ENCODE data around the gene RELA.

RELA gene

GRCh38 chr11:65617136-65617850, 45.4 kb downstream of the RELA start:
- Histone ChIP-seq H4K8ac (ENCODE audit: low read depth, low read length) (no peak overlapping the region), H3K4me2 (ENCODE audit: low read length) (no peak overlapping the region), H3K23ac (ENCODE audit: low read length) (no peak overlapping the region), H2BK5ac (ENCODE audit: low read length) (no peak overlapping the region), H3K79me1 (ENCODE audit: low read length) (peaks cover 24% of the 10 kb centered on the region), H3K9ac (ENCODE audit: low read length) (peak overlapping the region; percentile 90), H3K4ac (ENCODE audit: low read depth, low read length) (no peak overlapping the region), H3K4me3 (ENCODE audit: low read length) (no peak overlapping the region), H3K27ac (ENCODE audit: low read depth, low read length) (no peak overlapping the region), H3K56ac (ENCODE audit: low read length) (no peak overlapping the region), H3K18ac (ENCODE audit: low read length) (no peak overlapping the region), H4K5ac (ENCODE audit: low read length) (no peak overlapping the region), H2AK5ac (ENCODE audit: low read length) (no peak overlapping the region), H3K79me2 (ENCODE audit: control insufficient read depth, insufficient read depth, low read length) (peaks cover 21% of the 10 kb centered on the region), H3K27me3 (ENCODE audit: insufficient read depth, low read length, poor library complexity) (no peaks in the 10 kb centered on the region), H2BK120ac (ENCODE audit: low read depth, low read length) (no peak overlapping the region), H3K4me1 (ENCODE audit: control insufficient read depth, low read depth, low read length) (peaks cover 9% of the 10 kb centered on the region), H3K36me3 (ENCODE audit: control insufficient read depth, insufficient read depth, low read length) (peaks cover 5% of the 10 kb centered on the region), H2BK15ac (replicated peaks; ENCODE audit: low read depth) (no peak overlapping the region)
- DNase-seq = no peak
- no CpG with 5 or more reads among the region's 17 CpGs for WGBS (ENCODE audit: extremely low coverage, insufficient coverage, low lambda C conversion rate)

GRCh38 chr11:65616575-65617001, 46.1 kb downstream of the RELA start:
- Histone ChIP-seq H3K4me2 (ENCODE audit: low read length) (peak overlapping the region; percentile 95), H3K18ac (ENCODE audit: low read length) (no peak overlapping the region), H3K4me3 (ENCODE audit: low read length) (peak overlapping the region; percentile 82), H2AK5ac (ENCODE audit: low read length) (no peak overlapping the region), H3K56ac (ENCODE audit: low read length) (peak overlapping the region; percentile 96), H3K36me3 (ENCODE audit: control insufficient read depth, insufficient read depth, low read length) (peaks cover 5% of the 10 kb centered on the region), H4K8ac (ENCODE audit: low read depth, low read length) (no peak overlapping the region), H3K23ac (ENCODE audit: low read length) (no peak overlapping the region), H2BK5ac (ENCODE audit: low read length) (no peak overlapping the region), H3K27me3 (ENCODE audit: insufficient read depth, low read length, poor library complexity) (no peaks in the 10 kb centered on the region), H3K79me1 (ENCODE audit: low read length) (peaks cover 26% of the 10 kb centered on the region), H3K27ac (ENCODE audit: low read depth, low read length) (no peak overlapping the region), H3K4me1 (ENCODE audit: control insufficient read depth, low read depth, low read length) (peaks cover 11% of the 10 kb centered on the region), H3K9ac (ENCODE audit: low read length) (peak overlapping the region; percentile 90), H2BK120ac (ENCODE audit: low read depth, low read length) (no peak overlapping the region), H3K79me2 (ENCODE audit: control insufficient read depth, insufficient read depth, low read length) (peaks cover 21% of the 10 kb centered on the region), H4K5ac (ENCODE audit: low read length) (no peak overlapping the region), H2BK15ac (replicated peaks; ENCODE audit: low read depth) (no peak overlapping the region), H3K4ac (ENCODE audit: low read depth, low read length) (no peak overlapping the region)
- no peak for DNase-seq
- WGBS (ENCODE audit: extremely low coverage, insufficient coverage, low lambda C conversion rate) = no CpG with 5 or more reads among the region's 10 CpGs

GRCh38 chr11:65615950-65616574, 46.7 kb downstream of the RELA start:
- no peak overlapping the region for H3K23ac ChIP-seq (ENCODE audit: low read length)
- H3K36me3 ChIP-seq (ENCODE audit: control insufficient read depth, insufficient read depth, low read length) = peaks cover 5% of the 10 kb centered on the region
- H3K56ac ChIP-seq (ENCODE audit: low read length) = peak overlapping the region; percentile 96
- H4K8ac ChIP-seq (ENCODE audit: low read depth, low read length) = no peak overlapping the region
- no peak overlapping the region for H2BK15ac ChIP-seq (replicated peaks; ENCODE audit: low read depth)
- H3K4ac ChIP-seq (ENCODE audit: low read depth, low read length) = peak overlapping the region; percentile 48
- WGBS (ENCODE audit: extremely low coverage, insufficient coverage, low lambda C conversion rate) = no CpG with 5 or more reads among the region's 50 CpGs
- H3K4me2 ChIP-seq (ENCODE audit: low read length) = peak overlapping the region; percentile 95
- H3K79me1 ChIP-seq (ENCODE audit: low read length) = peaks cover 26% of the 10 kb centered on the region
- H2BK5ac ChIP-seq (ENCODE audit: low read length) = no peak overlapping the region
- peaks cover 21% of the 10 kb centered on the region for H3K79me2 ChIP-seq (ENCODE audit: control insufficient read depth, insufficient read depth, low read length)
- peak; percentile 39 for DNase-seq
- no peak overlapping the region for H2AK5ac ChIP-seq (ENCODE audit: low read length)
- peaks cover 11% of the 10 kb centered on the region for H3K4me1 ChIP-seq (ENCODE audit: control insufficient read depth, low read depth, low read length)
- H3K4me3 ChIP-seq (ENCODE audit: low read length) = peak overlapping the region; percentile 82
- H4K5ac ChIP-seq (ENCODE audit: low read length) = no peak overlapping the region
- peak overlapping the region; percentile 44 for H3K18ac ChIP-seq (ENCODE audit: low read length)
- no peaks in the 10 kb centered on the region for H3K27me3 ChIP-seq (ENCODE audit: insufficient read depth, low read length, poor library complexity)
- H2BK120ac ChIP-seq (ENCODE audit: low read depth, low read length) = no peak overlapping the region
- H3K27ac ChIP-seq (ENCODE audit: low read depth, low read length) = peak overlapping the region; percentile 80
- H3K9ac ChIP-seq (ENCODE audit: low read length) = peak overlapping the region; percentile 90

- H3K79me2 ChIP-seq (ENCODE audit: control insufficient read depth, insufficient read depth, low read length) = peaks cover 21% of the 10 kb centered on the region
- H3K4me1 ChIP-seq (ENCODE audit: control insufficient read depth, low read depth, low read length) = peaks cover 11% of the 10 kb centered on the region
- peak within 1 kb of the TSS; percentile 80 for H3K27ac ChIP-seq (ENCODE audit: low read depth, low read length)
- no CpG with 5 or more reads among the region's 55 CpGs for WGBS (ENCODE audit: extremely low coverage, insufficient coverage, low lambda C conversion rate)
- H3K56ac ChIP-seq (ENCODE audit: low read length) = peak within 1 kb of the TSS; percentile 97
- peak within 1 kb of the TSS; percentile 97 for H3K4me2 ChIP-seq (ENCODE audit: low read length)
- no peak within 1 kb of the TSS for H2BK120ac ChIP-seq (ENCODE audit: low read depth, low read length)
- peak within 1 kb of the TSS; percentile 44 for H3K18ac ChIP-seq (ENCODE audit: low read length)
- H3K23ac ChIP-seq (ENCODE audit: low read length) = no peak within 1 kb of the TSS
- H4K5ac ChIP-seq (ENCODE audit: low read length) = no peak within 1 kb of the TSS
- H3K4ac ChIP-seq (ENCODE audit: low read depth, low read length) = peak within 1 kb of the TSS; percentile 48
- no peak within 1 kb of the TSS for H2BK15ac ChIP-seq (replicated peaks; ENCODE audit: low read depth)
- peak; percentile 100 for DNase-seq
- peak within 1 kb of the TSS; percentile 97 for H3K9ac ChIP-seq (ENCODE audit: low read length)
- H3K36me3 ChIP-seq (ENCODE audit: control insufficient read depth, insufficient read depth, low read length) = peaks cover 5% of the 10 kb centered on the region
- no peak within 1 kb of the TSS for H2BK5ac ChIP-seq (ENCODE audit: low read length)
- H3K27me3 ChIP-seq (ENCODE audit: insufficient read depth, low read length, poor library complexity) = no peaks in the 10 kb centered on the region
- no peak within 1 kb of the TSS for H2AK5ac ChIP-seq (ENCODE audit: low read length)
- H3K4me3 ChIP-seq (ENCODE audit: low read length) = peak within 1 kb of the TSS; percentile 82
- no peak within 1 kb of the TSS for H4K8ac ChIP-seq (ENCODE audit: low read depth, low read length)
- peaks cover 26% of the 10 kb centered on the region for H3K79me1 ChIP-seq (ENCODE audit: low read length)
These were observed 47.3 kb downstream of the RELA start, which contains the start of gene PCNX3 for GRCh38 chr11:65615229-65615949. TSS of gene PCNX3 (plus strand) at chr11:65615776. CDS start at chr11:65616312, 536 bp downstream.

GRCh38 chr11:65613091-65613928, 49.4 kb downstream of the RELA start:
- Histone ChIP-seq H2BK5ac (ENCODE audit: low read length) (no peak overlapping the region), H3K4me1 (ENCODE audit: control insufficient read depth, low read depth, low read length) (peaks cover 11% of the 10 kb centered on the region), H3K36me3 (ENCODE audit: control insufficient read depth, insufficient read depth, low read length) (no peaks in the 10 kb centered on the region), H3K79me2 (ENCODE audit: control insufficient read depth, insufficient read depth, low read length) (peaks cover 21% of the 10 kb centered on the region), H2AK5ac (ENCODE audit: low read length) (no peak overlapping the region), H3K79me1 (ENCODE audit: low read length) (peaks cover 31% of the 10 kb centered on the region), H3K4me3 (ENCODE audit: low read length) (peak overlapping the region; percentile 69), H3K27ac (ENCODE audit: low read depth, low read length) (peak overlapping the region; percentile 58), H4K5ac (ENCODE audit: low read length) (no peak overlapping the region), H3K18ac (ENCODE audit: low read length) (peak overlapping the region; percentile 77), H2BK15ac (replicated peaks; ENCODE audit: low read depth) (no peak overlapping the region), H2BK120ac (ENCODE audit: low read depth, low read length) (peak overlapping the region; percentile 33), H3K4ac (ENCODE audit: low read depth, low read length) (peak overlapping the region; percentile 89), H3K23ac (ENCODE audit: low read length) (no peak overlapping the region), H3K27me3 (ENCODE audit: insufficient read depth, low read length, poor library complexity) (no peaks in the 10 kb centered on the region), H3K9ac (ENCODE audit: low read length) (peak overlapping the region; percentile 97), H4K8ac (ENCODE audit: low read depth, low read length) (no peak overlapping the region), H3K4me2 (ENCODE audit: low read length) (peak overlapping the region; percentile 48), H3K56ac (ENCODE audit: low read length) (peak overlapping the region; percentile 80)
- WGBS (ENCODE audit: extremely low coverage, insufficient coverage, low lambda C conversion rate) = no CpG with 5 or more reads among the region's 43 CpGs
- DNase-seq = no peak
